HAP-1 (cell line): ENCODE measurements around the gene SLC12A9.
"Not testable (repeated sequence)": the region's sequence is repeated elsewhere in the genome, so short reads cannot be mapped to it uniquely, and the experiment has no call there.

Experiments used
- DNase-seq, 2 experiments: peaks; one replicate each; pipeline ENCODE4 v3.0.0-alpha.2; 2016 to 2020; ENCODE audit warnings: low spot score in 2 of 2
- H3K27me3 ChIP-seq: fragments of 250-450 bp; sonication (Bioruptor Pico); 2 replicates; pipeline ENCODE4 v1.5.1; 2020; ENCODE audit warnings: low read depth, mild to moderate bottlenecking, moderate library complexity
- H3K36me3 ChIP-seq: fragments of 250-450 bp; sonication (Bioruptor Pico); replicated peaks from 2 replicates; pipeline ENCODE4 v1.5.1; 2020; ENCODE audit warnings: mild to moderate bottlenecking
- H3K4me1 ChIP-seq: fragments of 250-450 bp; sonication (Bioruptor Pico); 2 replicates; pipeline ENCODE4 v1.5.1; 2020; ENCODE audit warnings: mild to moderate bottlenecking
- H3K4me3 ChIP-seq: fragments of 250-450 bp; sonication (Bioruptor Pico); 2 replicates; pipeline ENCODE4 v1.5.1; 2020; ENCODE audit warnings: mild to moderate bottlenecking, moderate library complexity
- H3K9me3 ChIP-seq: fragments of 250-450 bp; sonication (Bioruptor Pico); 2 replicates; pipeline ENCODE4 v1.5.1; 2020; ENCODE audit warnings: mild to moderate bottlenecking, moderate library complexity
- in situ Hi-C: fragments of 300-500 bp; cut with MboI; formaldehyde crosslinking; loops from 3 replicates; pipeline ENCODE4 v1.14.3; 2020; ENCODE audit warnings: low sequenced_read_pairs, inconsistent platforms, mixed read lengths

SLC12A9 gene

DNA sequence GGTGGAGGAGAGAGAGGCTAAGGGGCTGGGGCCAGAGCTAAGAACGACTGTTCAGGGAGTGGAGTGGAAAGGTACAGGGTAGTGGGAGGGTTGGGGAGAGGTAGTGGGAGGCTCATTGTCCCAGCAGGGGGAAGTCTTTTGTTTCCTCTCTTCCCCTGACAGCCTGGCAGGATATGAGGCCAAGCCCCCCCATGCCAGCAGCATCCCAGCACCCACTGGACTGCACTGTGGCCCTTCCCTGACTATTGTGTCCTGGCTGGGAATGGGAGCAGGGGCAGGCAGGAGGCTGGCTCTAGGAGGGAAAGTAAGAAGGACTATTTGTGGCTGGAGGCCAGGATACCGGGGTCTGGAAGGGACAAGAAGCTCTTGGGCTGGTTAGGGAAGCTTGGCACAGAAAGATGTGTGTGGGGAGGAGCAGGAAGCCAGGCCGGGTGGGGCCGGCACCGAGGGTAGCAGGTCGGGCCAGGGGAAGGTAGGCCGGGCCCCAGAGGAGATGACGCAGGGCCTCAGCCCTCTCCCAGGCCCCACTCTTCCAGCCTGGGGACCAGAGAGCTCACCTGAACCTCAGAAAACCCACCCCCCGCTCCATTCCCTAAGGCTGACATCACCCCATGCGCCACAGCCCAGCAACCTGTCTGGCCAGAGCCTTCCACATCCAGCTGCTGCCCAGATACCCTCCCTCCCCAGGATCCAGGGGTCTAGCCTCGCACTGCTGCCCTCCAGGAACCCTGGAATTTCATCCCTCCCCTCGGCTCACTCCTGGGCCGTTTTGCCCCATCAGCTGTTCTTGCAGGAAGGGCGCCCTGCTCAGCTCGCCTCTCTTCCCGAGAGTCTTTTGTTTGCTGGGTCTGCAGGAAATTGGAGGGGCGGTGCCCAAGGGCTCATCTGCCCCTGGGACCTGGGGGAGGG is 16.4 kb upstream of the SLC12A9 start:
- peak; percentile 22 to 76 for DNase-seq
- in situ Hi-C loops, result no loop called here
- H3K9me3 ChIP-seq, result no peaks in the 10 kb centered on the region
- no peaks in the 10 kb centered on the region for H3K36me3 ChIP-seq
- peaks cover 7% of the 10 kb centered on the region for H3K4me1 ChIP-seq
- no peaks in the 10 kb centered on the region for H3K27me3 ChIP-seq
- H3K4me3 ChIP-seq, result no peak overlapping the region

DNA sequence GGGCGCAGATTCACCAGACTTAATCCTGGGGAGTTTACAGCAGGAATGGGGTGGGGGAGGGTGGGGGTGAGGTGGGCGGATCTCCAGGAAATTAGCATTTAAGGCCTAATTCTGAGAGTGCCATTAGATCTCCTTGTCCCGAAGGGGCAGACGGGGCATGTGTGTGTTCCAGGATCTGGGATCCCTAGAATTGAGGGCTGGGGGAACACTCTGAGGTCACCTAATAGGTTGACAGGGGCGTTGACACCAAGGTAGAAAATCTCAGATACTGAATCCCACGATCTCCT is 15.8 kb upstream of the SLC12A9 start:
- no peaks in the 10 kb centered on the region for H3K36me3 ChIP-seq
- no peaks in the 10 kb centered on the region for H3K27me3 ChIP-seq

GRCh38 chr7:100837099-100837836 is 15.2 kb upstream of the SLC12A9 start:
- no peaks in the 10 kb centered on the region for H3K9me3 ChIP-seq
- no peak overlapping the region for H3K4me3 ChIP-seq
- in situ Hi-C loops, result no loop called here
- peaks cover 7% of the 10 kb centered on the region for H3K4me1 ChIP-seq
- H3K27me3 ChIP-seq, result no peaks in the 10 kb centered on the region
- H3K36me3 ChIP-seq, result no peaks in the 10 kb centered on the region
- no peak for DNase-seq

More for the DNA sequence above, 15.8 kb upstream of the SLC12A9 start:
- in situ Hi-C loops, result no loop called here
- no peak overlapping the region for H3K4me3 ChIP-seq
- H3K9me3 ChIP-seq, result no peaks in the 10 kb centered on the region
- no peak for DNase-seq
- H3K4me1 ChIP-seq, result peaks cover 7% of the 10 kb centered on the region

DNA sequence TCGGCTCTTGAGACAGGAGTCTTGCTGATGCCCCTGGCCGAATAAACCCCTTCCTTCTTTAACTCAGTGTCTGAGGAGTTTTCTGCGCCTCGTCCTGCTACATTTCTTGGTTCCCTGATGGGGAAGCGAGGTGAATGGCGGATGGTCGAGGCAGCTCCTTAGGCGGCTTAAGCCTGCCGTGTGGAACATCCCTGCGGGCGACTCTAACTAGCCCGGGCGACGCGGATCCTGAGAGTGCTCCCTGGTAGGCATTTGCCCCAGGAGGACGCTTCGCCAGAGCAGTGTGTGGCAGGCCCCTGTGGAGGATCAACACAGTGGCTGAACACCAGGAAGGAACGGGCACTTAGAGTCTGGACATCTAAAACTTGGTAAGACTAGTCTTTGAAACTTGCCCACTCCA is 13.2 kb upstream of the SLC12A9 start:
- Histone ChIP-seq H3K9me3 (no peaks in the 10 kb centered on the region), H3K27me3 (no peaks in the 10 kb centered on the region), H3K4me3 (no peak overlapping the region), H3K36me3 (no peaks in the 10 kb centered on the region), H3K4me1 (peaks cover 7% of the 10 kb centered on the region)
- in situ Hi-C loops, result no loop called here
- no peak for DNase-seq

- in situ Hi-C loops, result no loop called here
- no peak for DNase-seq
- H3K36me3 ChIP-seq, result no peaks in the 10 kb centered on the region
Measured at GRCh38 chr7:100840470-100841100, 11.9 kb upstream of the SLC12A9 start.

GRCh38 chr7:100847360-100847759 is 5.2 kb upstream of the SLC12A9 start:
- Histone ChIP-seq H3K4me3 (no peak overlapping the region), H3K36me3 (no peaks in the 10 kb centered on the region), H3K9me3 (no peaks in the 10 kb centered on the region), H3K4me1 (peaks cover 3% of the 10 kb centered on the region; the same call in 1 of the 2 replicates), H3K27me3 (no peaks in the 10 kb centered on the region)
- no peak for DNase-seq
- in situ Hi-C loops, result no loop called here

More at GRCh38 chr7:100840470-100841100, 11.9 kb upstream of the SLC12A9 start:
- H3K27me3 ChIP-seq, result no peaks in the 10 kb centered on the region
- no peaks in the 10 kb centered on the region for H3K9me3 ChIP-seq
- H3K4me3 ChIP-seq, result no peak overlapping the region
- H3K4me1 ChIP-seq, result peaks cover 7% of the 10 kb centered on the region

DNA sequence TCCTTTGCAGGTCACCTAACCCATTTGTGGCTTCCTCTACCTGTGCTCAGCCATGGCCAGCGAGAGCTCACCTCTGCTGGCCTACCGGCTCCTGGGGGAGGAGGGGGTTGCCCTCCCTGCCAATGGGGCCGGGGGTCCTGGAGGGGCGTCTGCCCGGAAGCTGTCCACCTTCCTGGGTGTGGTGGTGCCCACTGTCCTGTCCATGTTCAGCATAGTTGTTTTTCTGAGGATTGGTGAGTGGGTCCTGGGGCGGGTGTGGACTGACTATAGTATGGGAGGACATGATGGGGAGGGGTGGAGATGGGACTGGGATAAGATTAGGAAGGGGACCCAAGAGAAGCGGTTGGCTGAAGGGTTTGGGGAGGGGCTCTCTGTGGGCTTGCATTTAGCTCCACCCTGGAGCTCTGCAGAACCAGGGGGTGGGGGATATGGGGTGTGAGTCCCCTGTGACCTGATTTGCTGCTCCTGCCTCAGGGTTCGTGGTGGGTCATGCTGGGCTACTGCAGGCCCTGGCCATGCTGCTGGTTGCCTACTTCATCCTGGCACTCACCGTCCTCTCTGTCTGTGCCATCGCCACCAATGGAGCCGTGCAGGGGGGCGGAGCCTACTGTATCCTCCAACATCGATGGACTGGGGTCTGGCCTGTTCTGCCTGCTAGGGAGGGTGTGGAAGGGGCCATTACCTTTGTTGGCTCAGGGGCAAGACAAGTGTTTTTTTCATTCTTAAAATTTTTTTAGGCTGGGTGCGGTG is 1.8 kb downstream of the SLC12A9 start:
- H3K9me3 ChIP-seq, result no peaks in the 10 kb centered on the region
- peaks cover 3% of the 10 kb centered on the region for H3K4me1 ChIP-seq
- no peak for DNase-seq
- in situ Hi-C loops, result loop anchor here (5.0 to 10.0 kb wide), 2 partner anchors 147 to 380 kb away; partner anchors contain the start of genes POP7 and TSC22D4
- no peaks in the 10 kb centered on the region for H3K36me3 ChIP-seq
- no peaks in the 10 kb centered on the region for H3K27me3 ChIP-seq
- H3K4me3 ChIP-seq, result no peak overlapping the region

DNA sequence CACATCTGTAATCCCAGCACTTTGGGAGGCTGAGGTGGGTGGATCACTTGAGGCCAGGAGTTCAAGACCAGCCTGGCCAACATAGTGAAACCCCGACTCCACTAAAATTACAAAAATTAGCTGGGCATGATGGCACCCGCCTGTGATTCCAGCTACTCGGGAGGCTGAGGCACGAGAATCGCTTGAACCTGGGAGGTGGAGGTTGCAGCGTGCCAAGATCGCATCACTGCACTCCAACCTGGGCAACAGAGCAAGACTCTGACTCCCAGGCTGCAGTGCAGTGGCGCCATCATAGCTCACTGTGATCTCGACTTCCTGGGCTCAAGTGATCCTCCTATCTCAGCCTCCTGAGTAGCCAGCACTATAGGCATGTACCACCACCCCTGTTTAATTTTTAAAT is 2.4 kb downstream of the SLC12A9 start:
- in situ Hi-C loops, result loop anchor here (5.0 to 10.0 kb wide), 2 partner anchors 148 to 380 kb away; partner anchors contain the start of genes POP7 and TSC22D4
- not testable (repeated sequence) for H3K9me3 ChIP-seq

GRCh38 chr7:100855515-100855914 is 3.0 kb downstream of the SLC12A9 start:
- Histone ChIP-seq H3K4me3 (no peak overlapping the region), H3K9me3 (no peaks in the 10 kb centered on the region), H3K4me1 (peaks cover 3% of the 10 kb centered on the region), H3K27me3 (no peaks in the 10 kb centered on the region), H3K36me3 (no peaks in the 10 kb centered on the region)
- no peak for DNase-seq
- in situ Hi-C loops, result loop anchor here (10.0 kb wide), 1 partner anchor 381 kb away; the partner anchor contains the start of gene TSC22D4

More for the DNA sequence above, 2.4 kb downstream of the SLC12A9 start:
- DNase-seq, H3K4me3 ChIP-seq, H3K27me3 ChIP-seq, H3K36me3 ChIP-seq, H3K4me1 ChIP-seq: not testable (repeated sequence)

GRCh38 chr7:100856871-100857282 is 4.4 kb downstream of the SLC12A9 start:
- H3K4me3 ChIP-seq, result no peak overlapping the region
- in situ Hi-C loops, result loop anchor here (10.0 kb wide), 1 partner anchor 382 kb away; the partner anchor contains the start of gene TSC22D4
- H3K27me3 ChIP-seq, result no peaks in the 10 kb centered on the region
- H3K36me3 ChIP-seq, result no peaks in the 10 kb centered on the region
- H3K4me1 ChIP-seq, result peaks cover under 1% of the 10 kb centered on the region
- H3K9me3 ChIP-seq, result no peaks in the 10 kb centered on the region
- no peak for DNase-seq

- in situ Hi-C loops, result loop anchor here (10.0 kb wide), 1 partner anchor 385 kb away; the partner anchor contains the start of gene TSC22D4
Measured at GRCh38 chr7:100859856-100860255, 7.3 kb downstream of the SLC12A9 start.

DNA sequence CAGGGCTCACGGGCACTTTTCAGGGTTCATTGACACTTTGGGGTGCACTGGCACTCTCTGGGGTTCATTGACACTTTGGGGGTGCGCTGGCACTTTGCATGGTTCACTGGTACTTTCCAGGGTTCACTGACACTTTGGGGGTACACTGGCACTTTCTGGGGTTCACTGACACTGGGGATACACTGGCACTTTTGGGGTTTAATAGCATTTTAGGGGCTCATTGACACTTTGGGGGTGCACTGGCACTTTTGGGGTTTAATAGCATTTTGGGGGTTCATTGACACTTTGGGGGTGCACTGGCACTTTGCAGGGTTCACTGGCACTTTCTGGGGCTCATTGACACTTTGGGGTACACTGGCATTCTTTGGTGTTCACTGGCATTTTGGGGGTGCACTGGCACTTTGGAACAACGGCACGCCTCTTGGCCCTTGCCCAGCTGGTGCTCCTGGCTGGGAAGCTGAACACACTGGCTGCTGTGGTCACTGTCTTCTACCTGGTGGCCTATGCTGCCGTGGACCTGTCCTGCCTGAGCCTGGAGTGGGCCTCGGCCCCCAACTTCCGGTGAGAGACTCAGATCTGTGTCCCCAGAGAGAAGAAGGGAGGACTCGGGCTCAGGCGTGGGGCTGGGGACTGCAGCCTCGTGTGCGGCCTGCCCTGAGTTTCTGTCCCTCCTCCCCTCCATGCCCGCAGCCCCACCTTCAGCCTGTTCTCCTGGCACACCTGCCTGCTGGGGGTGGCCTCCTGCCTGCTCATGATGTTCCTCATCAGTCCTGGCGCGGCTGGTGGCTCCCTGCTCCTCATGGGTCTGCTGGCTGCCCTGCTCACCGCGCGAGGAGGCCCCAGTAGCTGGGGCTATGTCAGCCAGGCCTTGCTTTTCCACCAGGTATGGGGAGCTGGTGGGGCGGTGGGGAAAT is 8.4 kb downstream of the SLC12A9 start:
- H3K4me1 ChIP-seq, result no peaks in the 10 kb centered on the region
- H3K9me3 ChIP-seq, result no peaks in the 10 kb centered on the region
- no peak overlapping the region for H3K4me3 ChIP-seq
- in situ Hi-C loops, result no loop called here
- H3K27me3 ChIP-seq, result no peaks in the 10 kb centered on the region
- no peaks in the 10 kb centered on the region for H3K36me3 ChIP-seq
- DNase-seq, result no peak

More at GRCh38 chr7:100859856-100860255, 7.3 kb downstream of the SLC12A9 start:
- no peak for DNase-seq
- H3K4me1 ChIP-seq, result no peaks in the 10 kb centered on the region
- H3K4me3 ChIP-seq, result no peak overlapping the region
- H3K9me3 ChIP-seq, result no peaks in the 10 kb centered on the region
- H3K27me3 ChIP-seq, result no peaks in the 10 kb centered on the region
- H3K36me3 ChIP-seq, result no peaks in the 10 kb centered on the region
